Neutrophil (primary cell): ENCODE measurements around the gene UNKL.

Experiments
- H3K27ac ChIP-seq: fragments of 200-600 bp; sonication (generic); 2 replicates; pipeline ENCODE4 v1.5.1; 2016; ENCODE audit warnings: mild to moderate bottlenecking, moderate library complexity
- H3K27me3 ChIP-seq: fragments of 200-600 bp; sonication (generic); 2 replicates; pipeline ENCODE4 v1.6.0; 2016; ENCODE audit warnings: mild to moderate bottlenecking
- H3K36me3 ChIP-seq: fragments of 200-600 bp; sonication (generic); 2 replicates; pipeline ENCODE4 v1.5.1; 2017
- H3K4me1 ChIP-seq, 2 experiments: fragments of 200-600 bp in 1 of 2; sonication (generic) in 1 of 2; 1 replicate in 1 of 2; 2 replicates in 1 of 2; pipeline versions ENCODE4 v1.5.1 to v1.6.1; 2013 to 2016; ENCODE audit warnings: low read depth in 1 of 2, low read length in 1 of 2, mild to moderate bottlenecking in 1 of 2, moderate library complexity in 1 of 2; ENCODE audit not compliant: control insufficient read depth in 1 of 2, insufficient read depth in 1 of 2
- H3K4me3 ChIP-seq, 2 experiments: fragments of 200-600 bp in 1 of 2; sonication (generic) in 1 of 2; 1 replicate in 1 of 2; 2 replicates in 1 of 2; pipeline ENCODE4 v1.5.1; 2013 to 2016; ENCODE audit warnings: low read depth in 1 of 2, low read length in 1 of 2, mild to moderate bottlenecking in 1 of 2, moderate library complexity in 1 of 2
- H3K9me3 ChIP-seq: fragments of 200-600 bp; sonication (generic); 2 replicates; pipeline ENCODE4 v1.5.1; 2016
- CTCF ChIP-seq: fragments of 200-600 bp; sonication (generic); IDR thresholded peaks from 2 replicates; pipeline ENCODE4 v1.5.1; 2016; ENCODE audit warnings: antibody characterized with exemption

The UNKL gene

DNA sequence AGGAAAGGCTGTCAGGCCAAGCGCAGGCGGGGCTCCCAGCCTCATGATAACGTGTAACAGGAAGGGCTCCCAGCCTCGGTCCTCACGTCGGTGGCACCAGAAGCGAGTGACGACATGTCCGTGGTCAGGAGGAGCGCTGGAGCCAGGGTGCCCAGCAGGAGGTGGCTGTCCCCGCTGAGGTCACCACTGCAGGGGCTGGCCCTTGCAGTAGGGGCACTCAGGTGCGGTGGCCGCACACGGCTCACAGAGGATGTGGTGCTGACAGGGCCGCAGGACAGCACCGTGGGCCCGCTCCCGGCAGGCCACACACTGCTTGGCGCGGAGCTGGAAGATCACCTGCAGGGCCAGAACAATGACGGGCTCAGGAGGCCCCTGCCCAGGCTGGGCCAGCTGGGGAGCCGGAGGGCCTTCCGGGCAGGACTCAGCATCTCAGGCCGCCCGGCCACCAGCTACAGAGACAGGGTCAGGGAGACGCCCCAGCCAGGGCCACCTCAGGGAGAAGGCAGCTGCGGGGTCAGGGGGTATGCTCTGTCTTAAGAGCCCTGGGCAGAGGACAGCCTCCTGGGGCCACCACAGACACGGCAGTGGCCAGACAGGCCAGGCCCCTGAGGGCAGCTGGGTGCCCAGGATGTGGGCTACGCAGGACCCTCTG, 48.3 kb downstream of the UNKL start:
- no peaks in the 10 kb centered on the region for H3K9me3 ChIP-seq
- H3K27ac ChIP-seq, result no peak overlapping the region
- H3K4me3 ChIP-seq, result no peak overlapping the region
- peaks cover 0 to 4% of the 10 kb centered on the region in 2 experiments for H3K4me1 ChIP-seq
- no peak for TF ChIP-seq CTCF
- H3K27me3 ChIP-seq, result no peaks in the 10 kb centered on the region
- peaks cover 96% of the 10 kb centered on the region for H3K36me3 ChIP-seq

DNA sequence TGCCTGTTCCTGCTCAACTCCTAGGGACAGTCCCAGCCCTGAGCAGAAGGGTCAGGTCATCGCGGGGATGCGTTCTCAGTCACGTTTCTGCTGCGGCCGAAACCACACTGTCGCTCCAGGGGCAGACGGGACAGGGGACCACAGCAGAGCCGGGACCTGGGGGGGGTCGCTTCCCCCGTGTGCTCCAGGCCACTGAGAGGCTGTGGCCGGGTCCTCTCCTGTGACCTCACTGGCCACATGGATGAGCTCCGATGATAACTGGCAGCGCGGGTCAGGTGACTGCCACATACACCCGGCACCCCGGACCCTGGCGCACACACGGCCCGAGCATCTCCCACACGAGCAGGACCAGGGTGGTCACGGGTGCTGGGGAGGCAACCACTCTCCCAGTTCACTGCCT, 50.0 kb downstream of the UNKL start:
- Histone ChIP-seq H3K9me3 (no peaks in the 10 kb centered on the region), H3K36me3 (peaks cover 98% of the 10 kb centered on the region), H3K27me3 (no peaks in the 10 kb centered on the region), H3K4me3 (no peak overlapping the region), H3K4me1 (peaks cover 0 to 4% of the 10 kb centered on the region in 2 experiments), H3K27ac (no peak overlapping the region)
- TF ChIP-seq CTCF, result no peak

GRCh38 chr16:1363501-1364041, 50.9 kb downstream of the UNKL start:
- H3K4me3 ChIP-seq, result no peak overlapping the region
- TF ChIP-seq CTCF, result peak; percentile 62
- peaks cover 96% of the 10 kb centered on the region for H3K36me3 ChIP-seq
- H3K27me3 ChIP-seq, result no peaks in the 10 kb centered on the region
- H3K9me3 ChIP-seq, result no peaks in the 10 kb centered on the region
- H3K27ac ChIP-seq, result no peak overlapping the region
- H3K4me1 ChIP-seq, result peaks cover 0 to 4% of the 10 kb centered on the region in 2 experiments

DNA sequence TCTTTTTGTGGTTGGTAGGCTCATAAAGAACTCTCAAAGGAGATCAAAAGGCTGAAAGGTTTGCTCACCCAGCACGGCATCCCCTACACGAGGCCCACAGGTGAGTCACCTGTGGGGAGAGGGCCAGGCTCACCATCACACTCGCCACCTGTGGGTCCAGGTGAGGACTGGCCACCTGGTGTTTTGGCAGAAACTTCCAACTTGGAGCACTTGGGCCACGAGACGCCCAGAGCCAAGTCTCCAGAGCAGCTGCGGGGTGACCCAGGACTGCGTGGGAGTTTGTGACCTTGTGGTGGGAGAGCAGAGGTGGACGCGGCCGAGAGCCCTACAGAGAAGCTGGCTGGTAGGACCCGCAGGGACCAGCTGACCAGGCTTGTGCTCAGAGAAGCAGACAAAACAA, 51.7 kb downstream of the UNKL start:
- Histone ChIP-seq H3K9me3 (no peaks in the 10 kb centered on the region), H3K27me3 (no peaks in the 10 kb centered on the region), H3K36me3 (peaks cover 97% of the 10 kb centered on the region), H3K27ac (no peak overlapping the region), H3K4me3 (no peak overlapping the region), H3K4me1 (peaks cover 0 to 4% of the 10 kb centered on the region in 2 experiments)
- no peak for TF ChIP-seq CTCF

DNA sequence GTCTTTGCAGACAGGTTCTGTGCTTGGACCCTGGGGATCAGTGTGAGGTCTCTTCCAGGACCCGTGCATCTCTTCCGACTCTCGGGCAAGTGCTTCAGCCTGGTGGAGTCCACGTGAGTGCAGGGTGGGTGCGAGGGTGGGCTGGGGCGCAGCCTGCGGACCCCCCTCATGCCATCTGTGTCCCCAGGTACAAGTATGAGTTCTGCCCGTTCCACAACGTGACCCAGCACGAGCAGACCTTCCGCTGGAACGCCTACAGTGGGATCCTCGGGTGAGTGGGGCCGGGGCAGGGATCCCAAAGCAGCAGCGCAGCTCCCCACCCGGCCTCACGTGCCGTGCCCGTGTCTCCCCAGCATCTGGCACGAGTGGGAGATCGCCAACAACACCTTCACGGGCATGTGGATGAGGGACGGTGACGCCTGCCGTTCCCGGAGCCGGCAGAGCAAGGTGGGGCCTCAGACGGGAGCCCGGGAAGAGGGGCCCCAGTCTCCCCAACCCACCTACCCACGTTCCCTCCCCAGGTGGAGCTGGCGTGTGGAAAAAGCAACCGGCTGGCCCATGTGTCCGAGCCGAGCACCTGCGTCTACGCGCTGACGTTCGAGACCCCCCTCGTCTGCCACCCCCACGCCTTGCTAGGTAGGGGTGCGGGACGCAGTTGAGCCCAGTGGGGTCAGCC, 52.7 kb downstream of the UNKL start:
- no peaks in the 10 kb centered on the region for H3K27me3 ChIP-seq
- TF ChIP-seq CTCF, result no peak
- H3K9me3 ChIP-seq, result no peaks in the 10 kb centered on the region
- H3K36me3 ChIP-seq, result peaks cover 89% of the 10 kb centered on the region
- H3K4me3 ChIP-seq, result no peak overlapping the region
- H3K4me1 ChIP-seq, result peaks cover 0 to 4% of the 10 kb centered on the region in 2 experiments
- H3K27ac ChIP-seq, result no peak overlapping the region
